Activated CD4-positive, alpha-beta T cell treated with anti-CD3 and anti-CD28 coated beads, Interleukin-2, amount 10 ng/mL, durations not matched to agents 24 days and 14 days (primary cell): ENCODE measurements around the gene OLAH. TPM values are rescaled to one million over a fixed set of nuclear protein-coding genes. Genes with fewer than 3 reads are reported as not detected.

Source experiments
- DNase-seq: peaks from one replicate; pipeline ENCODE4 v3.0.0; 2022
- H3K27ac Mint-ChIP-seq: one replicate; pipeline ENCODE4 v1.8.0; 2022; ENCODE audit warnings: mild to moderate bottlenecking, mixed read lengths
- H3K27me3 Mint-ChIP-seq: one replicate; pipeline ENCODE4 v1.8.0; 2022; ENCODE audit warnings: mixed read lengths
- H3K36me3 Mint-ChIP-seq: one replicate; pipeline ENCODE4 v1.8.0; 2022; ENCODE audit warnings: low read depth, mild to moderate bottlenecking, mixed read lengths
- H3K4me1 Mint-ChIP-seq: one replicate; pipeline ENCODE4 v1.8.0; 2021; ENCODE audit warnings: mixed read lengths
- H3K4me3 Mint-ChIP-seq: one replicate; pipeline ENCODE4 v1.8.0; 2022; ENCODE audit warnings: mild to moderate bottlenecking, moderate library complexity, mixed read lengths
- H3K9me3 Mint-ChIP-seq: one replicate; pipeline ENCODE4 v1.8.0; 2021; ENCODE audit warnings: mixed read lengths
- intact Hi-C: fragments of 100-400 bp; cut with micrococcal nuclease; formaldehyde crosslinking; loops from one replicate; pipeline ENCODE4 v1.15.1; 2023
- total RNA-seq: library from RNA; stranded (reverse); gene quantifications from 2 replicates; pipeline ENCODE4 v1.2.3, GENCODE V29; 2022

Gene OLAH
- total RNA-seq, 1 donor from 2014 or later = 0.26 TPM

DNA sequence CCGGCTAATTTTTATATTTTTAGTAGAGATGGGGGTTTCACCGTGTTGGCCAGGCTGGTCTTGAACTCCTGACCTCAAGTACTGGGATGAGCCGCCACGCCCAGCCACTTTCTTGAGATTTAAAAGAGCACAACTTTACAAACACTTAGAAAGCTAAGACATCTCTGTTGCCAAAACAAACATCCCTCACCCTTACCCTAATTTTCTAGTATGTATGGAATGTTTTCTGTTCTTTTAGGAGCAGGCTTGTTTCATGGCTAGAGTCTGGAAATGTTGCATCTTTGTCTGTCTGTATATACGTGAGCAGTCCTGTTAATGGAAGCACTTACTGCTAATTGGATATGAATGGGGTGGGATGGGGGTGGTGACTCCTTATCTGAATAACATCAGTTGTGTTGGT, 2.9 kb downstream of the OLAH start:
- H3K36me3 Mint-ChIP-seq = peaks cover 5% of the 10 kb centered on the region
- peaks cover 14% of the 10 kb centered on the region for H3K4me1 Mint-ChIP-seq
- no peaks in the 10 kb centered on the region for H3K27me3 Mint-ChIP-seq
- peaks cover 9% of the 10 kb centered on the region for H3K9me3 Mint-ChIP-seq
- H3K27ac Mint-ChIP-seq = no peak overlapping the region
- no peak overlapping the region for H3K4me3 Mint-ChIP-seq
- no peak for DNase-seq
- intact Hi-C loops = no loop called here

DNA sequence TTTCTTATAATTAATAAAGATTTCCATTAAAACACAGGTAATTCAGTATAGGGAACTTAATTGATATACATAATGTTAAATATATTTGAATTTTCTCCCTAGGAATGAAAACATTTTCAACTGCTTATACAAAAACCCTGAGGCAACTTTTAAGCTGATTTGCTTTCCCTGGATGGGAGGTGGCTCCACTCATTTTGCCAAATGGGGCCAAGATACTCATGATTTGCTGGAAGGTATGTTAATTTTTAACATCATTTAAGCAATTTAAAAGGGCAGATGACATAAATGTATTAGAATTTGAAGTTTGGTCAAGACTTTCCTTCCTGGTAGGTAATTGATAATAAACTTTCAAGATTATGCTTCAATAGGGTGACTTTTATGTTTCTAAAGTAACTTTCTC, 5.8 kb downstream of the OLAH start:
- Mint-ChIP-seq H3K27ac (no peak overlapping the region), H3K9me3 (peaks cover 4% of the 10 kb centered on the region)

DNA sequence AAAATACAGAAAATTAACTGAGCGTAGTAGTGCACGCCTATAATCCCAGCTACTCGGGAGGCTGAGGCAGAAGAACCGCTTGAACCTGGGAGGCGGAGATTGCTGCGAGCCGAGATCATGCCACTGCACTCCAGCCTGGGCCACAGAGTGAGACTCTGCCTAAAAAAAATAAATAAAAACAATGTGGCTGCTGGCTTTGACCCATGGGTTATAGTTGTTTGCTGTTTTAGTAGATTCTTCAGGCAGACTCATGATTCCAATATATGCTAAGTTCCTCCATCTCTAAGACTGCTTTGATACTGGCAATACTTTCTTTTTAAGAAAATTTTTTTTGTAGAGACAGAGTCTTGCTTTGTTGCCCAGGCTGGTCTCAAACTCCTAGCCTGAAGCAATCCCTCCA, 8.4 kb downstream of the OLAH start:
- Mint-ChIP-seq H3K4me3 (no peak overlapping the region), H3K4me1 (no peaks in the 10 kb centered on the region), H3K27me3 (peaks cover 8% of the 10 kb centered on the region), H3K9me3 (no peaks in the 10 kb centered on the region), H3K27ac (no peak overlapping the region), H3K36me3 (no peaks in the 10 kb centered on the region)
- intact Hi-C loops = no loop called here
- DNase-seq = no peak

More for the DNA sequence above, 5.8 kb downstream of the OLAH start:
- DNase-seq = no peak
- H3K4me3 Mint-ChIP-seq = no peak overlapping the region
- H3K36me3 Mint-ChIP-seq = peaks cover 2% of the 10 kb centered on the region
- no peaks in the 10 kb centered on the region for H3K27me3 Mint-ChIP-seq
- intact Hi-C loops = no loop called here
- H3K4me1 Mint-ChIP-seq = peaks cover 8% of the 10 kb centered on the region

DNA sequence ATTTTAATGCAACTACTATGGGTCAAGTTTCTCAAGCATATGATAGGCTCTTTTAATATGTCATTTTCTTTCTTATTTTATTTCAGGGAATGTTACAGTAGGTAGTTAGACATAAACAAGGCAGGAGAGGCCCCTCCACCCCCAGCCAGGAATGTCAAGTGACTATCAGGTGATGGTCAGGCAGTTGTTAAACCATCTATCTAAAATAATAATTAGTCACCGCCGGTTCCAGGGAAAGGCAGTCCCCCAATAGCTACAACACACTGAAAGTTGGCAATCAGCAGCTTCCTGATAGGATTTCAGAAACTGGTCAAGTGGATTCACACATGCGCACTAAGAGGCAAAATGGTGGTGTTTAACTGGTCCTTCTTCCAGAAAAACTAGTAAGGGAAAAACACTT, 9.3 kb downstream of the OLAH start:
- no peaks in the 10 kb centered on the region for H3K9me3 Mint-ChIP-seq
- H3K27ac Mint-ChIP-seq = no peak overlapping the region
- intact Hi-C loops = no loop called here
- DNase-seq = no peak
- H3K27me3 Mint-ChIP-seq = peaks cover 11% of the 10 kb centered on the region
- no peak overlapping the region for H3K4me3 Mint-ChIP-seq
- no peaks in the 10 kb centered on the region for H3K36me3 Mint-ChIP-seq
- H3K4me1 Mint-ChIP-seq = no peaks in the 10 kb centered on the region

GRCh38 chr10:15058689-15059088, 14.9 kb downstream of the OLAH start:
- intact Hi-C loops = no loop called here
- Mint-ChIP-seq H3K9me3 (peaks cover 13% of the 10 kb centered on the region), H3K4me1 (no peaks in the 10 kb centered on the region), H3K27me3 (peaks cover 19% of the 10 kb centered on the region), H3K4me3 (no peak overlapping the region), H3K27ac (no peak overlapping the region), H3K36me3 (peaks cover 3% of the 10 kb centered on the region)
- no peak for DNase-seq

- Mint-ChIP-seq H3K4me1 (no peaks in the 10 kb centered on the region), H3K4me3 (no peak overlapping the region), H3K27me3 (peaks cover 22% of the 10 kb centered on the region), H3K36me3 (peaks cover 3% of the 10 kb centered on the region), H3K27ac (no peak overlapping the region), H3K9me3 (peaks cover 13% of the 10 kb centered on the region)
- intact Hi-C loops = no loop called here
- no peak for DNase-seq
These were observed 16.2 kb downstream of the OLAH start for GRCh38 chr10:15059914-15060313.

DNA sequence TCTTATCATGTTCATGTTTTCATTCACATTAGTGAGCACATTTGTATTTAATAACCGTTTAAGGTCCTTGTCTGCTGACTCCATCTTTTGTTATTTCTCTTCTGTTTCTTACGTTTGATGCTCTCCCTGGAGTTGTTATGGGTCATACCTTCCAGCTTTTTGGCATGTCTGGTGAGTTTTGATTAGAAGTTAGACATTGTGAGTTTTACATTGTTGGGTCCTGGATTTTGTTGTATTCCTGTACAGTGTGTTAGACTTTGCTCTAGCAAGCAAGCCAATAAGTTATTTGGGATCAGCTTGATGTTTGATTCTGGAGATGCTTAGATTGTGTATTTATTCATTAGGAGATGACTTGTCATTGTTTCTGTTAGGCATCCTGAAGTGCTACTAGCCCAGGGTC, 16.9 kb downstream of the OLAH start:
- Mint-ChIP-seq H3K4me3 (no peak overlapping the region), H3K9me3 (peaks cover 13% of the 10 kb centered on the region), H3K36me3 (peaks cover 3% of the 10 kb centered on the region), H3K4me1 (no peaks in the 10 kb centered on the region), H3K27me3 (peaks cover 18% of the 10 kb centered on the region), H3K27ac (no peak overlapping the region)
- intact Hi-C loops = no loop called here
- DNase-seq = no peak

DNA sequence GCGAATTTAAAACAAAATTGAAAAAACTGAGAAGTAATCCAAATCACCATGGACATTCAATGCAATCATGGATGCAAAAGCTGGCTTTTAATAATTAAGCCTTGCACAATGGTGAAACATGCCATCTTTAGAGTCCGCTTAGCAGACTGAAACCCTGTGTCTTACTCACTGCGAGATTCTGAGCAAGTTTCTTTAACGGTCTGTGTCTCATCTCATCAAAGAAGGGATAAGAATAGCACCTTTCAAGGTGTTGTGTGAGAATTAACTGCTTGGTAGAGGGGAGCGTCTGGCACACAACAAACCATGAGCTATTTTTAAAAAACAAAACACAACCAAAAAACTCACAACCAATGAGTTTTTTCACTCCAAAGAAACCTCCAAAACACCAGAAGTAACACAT, 23.4 kb downstream of the OLAH start:
- no peaks in the 10 kb centered on the region for H3K4me1 Mint-ChIP-seq
- H3K36me3 Mint-ChIP-seq = no peaks in the 10 kb centered on the region
- no peaks in the 10 kb centered on the region for H3K9me3 Mint-ChIP-seq
- intact Hi-C loops = no loop called here
- H3K27ac Mint-ChIP-seq = no peak overlapping the region
- no peak overlapping the region for H3K4me3 Mint-ChIP-seq
- no peak for DNase-seq
- peaks cover 2% of the 10 kb centered on the region for H3K27me3 Mint-ChIP-seq

- Mint-ChIP-seq H3K27ac (no peak overlapping the region), H3K36me3 (no peaks in the 10 kb centered on the region), H3K4me1 (no peaks in the 10 kb centered on the region), H3K4me3 (no peak overlapping the region), H3K27me3 (peaks cover 2% of the 10 kb centered on the region), H3K9me3 (no peaks in the 10 kb centered on the region)
- no peak for DNase-seq
- intact Hi-C loops = no loop called here
These were observed 25.1 kb downstream of the OLAH start for GRCh38 chr10:15068802-15069201.

GRCh38 chr10:15069230-15069629, 25.5 kb downstream of the OLAH start:
- Mint-ChIP-seq H3K36me3 (no peaks in the 10 kb centered on the region), H3K27me3 (peaks cover 1% of the 10 kb centered on the region), H3K9me3 (no peaks in the 10 kb centered on the region), H3K27ac (no peak overlapping the region), H3K4me3 (no peak overlapping the region), H3K4me1 (no peaks in the 10 kb centered on the region)
- DNase-seq = no peak
- intact Hi-C loops = no loop called here

GRCh38 chr10:15072358-15072757, 28.6 kb downstream of the OLAH start:
- Mint-ChIP-seq H3K4me3 (no peak overlapping the region), H3K27me3 (no peaks in the 10 kb centered on the region), H3K27ac (no peak overlapping the region), H3K4me1 (no peaks in the 10 kb centered on the region), H3K9me3 (no peaks in the 10 kb centered on the region), H3K36me3 (no peaks in the 10 kb centered on the region)
- intact Hi-C loops = no loop called here
- DNase-seq = no peak

- DNase-seq = no peak
- no peak overlapping the region for H3K27ac Mint-ChIP-seq
- H3K36me3 Mint-ChIP-seq = no peaks in the 10 kb centered on the region
- H3K4me3 Mint-ChIP-seq = no peak overlapping the region
- H3K9me3 Mint-ChIP-seq = no peaks in the 10 kb centered on the region
- H3K27me3 Mint-ChIP-seq = no peaks in the 10 kb centered on the region
- H3K4me1 Mint-ChIP-seq = no peaks in the 10 kb centered on the region
- intact Hi-C loops = no loop called here
These were observed 31.7 kb downstream of the OLAH start for GRCh38 chr10:15075421-15075820.

DNA sequence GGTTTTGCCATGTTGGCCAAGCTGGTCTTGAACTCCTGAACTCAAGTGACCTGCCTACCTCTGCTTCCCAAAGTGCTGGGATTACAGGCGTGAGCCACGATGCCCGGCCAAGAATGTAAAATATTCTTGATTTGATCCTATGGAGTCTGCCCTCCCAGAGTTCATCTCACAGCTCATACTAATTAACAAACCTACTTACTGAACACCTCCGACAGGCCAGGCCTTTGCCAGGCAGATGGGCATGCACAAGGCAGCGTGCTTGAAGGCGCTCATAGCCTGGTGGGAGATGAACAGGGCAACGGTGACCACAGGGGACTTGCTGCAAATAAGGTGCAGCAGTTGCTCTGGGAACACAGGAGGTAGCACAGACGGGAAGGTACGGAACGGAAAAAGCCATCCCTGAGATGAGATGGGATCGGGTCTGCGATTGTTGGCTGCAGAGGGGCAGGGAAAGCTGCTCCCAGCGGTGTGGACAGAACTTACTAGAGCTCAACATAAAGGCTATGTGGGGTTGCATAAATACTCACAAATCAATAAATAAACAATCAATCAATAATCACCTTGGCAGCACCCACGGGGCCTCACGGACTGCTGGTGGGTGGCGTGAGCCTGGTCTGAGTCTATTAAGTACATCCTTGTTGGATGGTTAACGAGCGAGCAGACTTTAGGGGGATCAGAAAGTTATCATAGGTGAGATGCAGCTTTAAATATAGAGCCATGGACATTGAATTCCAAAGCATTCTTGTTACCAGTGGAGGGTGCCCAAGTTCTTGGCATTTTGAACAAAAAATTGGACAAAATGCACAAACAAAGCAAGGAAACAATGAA, 40.1 kb downstream of the OLAH start:
- H3K36me3 Mint-ChIP-seq = no peaks in the 10 kb centered on the region
- no peaks in the 10 kb centered on the region for H3K9me3 Mint-ChIP-seq
- DNase-seq = no peak
- no peak overlapping the region for H3K27ac Mint-ChIP-seq
- peaks cover 6% of the 10 kb centered on the region for H3K27me3 Mint-ChIP-seq
- peaks cover 5% of the 10 kb centered on the region for H3K4me1 Mint-ChIP-seq
- intact Hi-C loops = no loop called here
- H3K4me3 Mint-ChIP-seq = no peak overlapping the region

DNA sequence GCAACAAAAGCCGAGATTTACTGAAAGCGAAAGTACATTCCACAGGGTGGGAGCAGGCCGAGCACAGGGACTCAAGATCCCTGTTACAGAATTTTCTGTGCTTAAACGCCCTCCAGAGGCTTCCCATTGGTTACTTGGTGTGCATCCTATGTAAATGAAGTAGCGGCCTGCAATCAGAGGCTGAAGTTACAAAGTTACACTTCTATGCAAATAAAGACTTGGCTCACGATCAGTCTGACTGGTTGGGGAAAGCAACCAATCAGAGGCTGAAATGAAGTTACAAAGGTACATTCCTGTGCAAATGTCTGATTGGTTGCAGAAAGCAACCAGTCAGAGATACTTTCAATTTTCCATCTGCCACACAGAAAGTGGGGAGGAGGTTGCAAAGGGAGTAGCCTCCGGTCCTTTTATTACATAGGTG, 40.8 kb downstream of the OLAH start:
- intact Hi-C loops = no loop called here
- DNase-seq = no peak
- Mint-ChIP-seq H3K4me1 (peaks cover 5% of the 10 kb centered on the region), H3K27ac (no peak overlapping the region), H3K9me3 (no peaks in the 10 kb centered on the region), H3K36me3 (no peaks in the 10 kb centered on the region), H3K27me3 (peaks cover 6% of the 10 kb centered on the region), H3K4me3 (no peak overlapping the region)
